ENCODE measurements around the gene SNX6. TPM values are rescaled to one million over a fixed set of nuclear protein-coding genes. Genes with fewer than 3 reads are reported as not detected.
"Not testable (repeated sequence)": the region's sequence is repeated elsewhere in the genome, so short reads cannot be mapped to it uniquely, and the experiment has no call there.

The SNX6 gene
- total RNA-seq, 1 experiment from 2014 or later, result 72.5 TPM

DNA sequence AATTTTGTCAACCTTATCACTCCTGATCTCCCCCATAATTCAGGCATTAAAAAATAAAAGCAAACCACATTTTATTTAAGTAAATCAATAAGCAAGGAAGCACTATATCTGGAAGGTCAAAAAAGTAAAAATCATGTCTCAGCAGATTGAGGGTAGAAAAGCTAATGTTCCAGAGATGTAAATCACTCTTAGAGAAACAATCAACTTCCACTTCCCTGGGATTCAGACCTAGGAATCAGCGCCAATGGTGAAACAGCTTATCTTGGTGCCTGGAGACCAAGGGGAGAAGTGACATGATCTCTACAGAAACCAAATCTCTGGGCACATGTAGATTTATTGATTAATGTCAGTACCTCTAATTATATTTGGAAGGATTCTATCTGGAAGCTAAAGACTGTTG is 10.9 kb upstream of the SNX6 start:
- ChIA-PET CTCF (interaction anchor here (0.6 to 1.6 kb wide), 4 partner anchors 9 to 147 kb away, joined by 3 to 5 read pairs (median 4); no protein-coding TSS in a partner anchor), POLR2A (interaction anchor here (0.9 kb wide), 1 partner anchor 22 kb away, joined by 3 read pairs; no protein-coding TSS in a partner anchor)
- DNase-seq (ENCODE audit: unreplicated experiment), result no peak
- intact Hi-C loops (cut with micrococcal nuclease), result no loop called here
- Mint-ChIP-seq H3K27ac (ENCODE audit: low read depth, unreplicated experiment) (no peak overlapping the region), H3K27me3 (ENCODE audit: insufficient read depth, unreplicated experiment) (no peaks in the 10 kb centered on the region), H3K4me3 (ENCODE audit: unreplicated experiment) (no peak overlapping the region), H3K4me1 (ENCODE audit: insufficient read depth, unreplicated experiment) (peaks cover 5% of the 10 kb centered on the region), H3K9me3 (ENCODE audit: unreplicated experiment) (no peaks in the 10 kb centered on the region), H3K36me3 (ENCODE audit: insufficient read depth, unreplicated experiment) (no peaks in the 10 kb centered on the region)
- TF ChIP-seq, protein P1, sequence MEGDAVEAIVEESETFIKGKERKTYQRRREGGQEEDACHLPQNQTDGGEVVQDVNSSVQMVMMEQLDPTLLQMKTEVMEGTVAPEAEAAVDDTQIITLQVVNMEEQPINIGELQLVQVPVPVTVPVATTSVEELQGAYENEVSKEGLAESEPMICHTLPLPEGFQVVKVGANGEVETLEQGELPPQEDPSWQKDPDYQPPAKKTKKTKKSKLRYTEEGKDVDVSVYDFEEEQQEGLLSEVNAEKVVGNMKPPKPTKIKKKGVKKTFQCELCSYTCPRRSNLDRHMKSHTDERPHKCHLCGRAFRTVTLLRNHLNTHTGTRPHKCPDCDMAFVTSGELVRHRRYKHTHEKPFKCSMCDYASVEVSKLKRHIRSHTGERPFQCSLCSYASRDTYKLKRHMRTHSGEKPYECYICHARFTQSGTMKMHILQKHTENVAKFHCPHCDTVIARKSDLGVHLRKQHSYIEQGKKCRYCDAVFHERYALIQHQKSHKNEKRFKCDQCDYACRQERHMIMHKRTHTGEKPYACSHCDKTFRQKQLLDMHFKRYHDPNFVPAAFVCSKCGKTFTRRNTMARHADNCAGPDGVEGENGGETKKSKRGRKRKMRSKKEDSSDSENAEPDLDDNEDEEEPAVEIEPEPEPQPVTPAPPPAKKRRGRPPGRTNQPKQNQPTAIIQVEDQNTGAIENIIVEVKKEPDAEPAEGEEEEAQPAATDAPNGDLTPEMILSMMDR (IDR thresholded peaks at IDR 0.05; ENCODE audit: unreplicated experiment), result no peak
- BruUV-seq (replicated peaks), result no TSS peak

DNA sequence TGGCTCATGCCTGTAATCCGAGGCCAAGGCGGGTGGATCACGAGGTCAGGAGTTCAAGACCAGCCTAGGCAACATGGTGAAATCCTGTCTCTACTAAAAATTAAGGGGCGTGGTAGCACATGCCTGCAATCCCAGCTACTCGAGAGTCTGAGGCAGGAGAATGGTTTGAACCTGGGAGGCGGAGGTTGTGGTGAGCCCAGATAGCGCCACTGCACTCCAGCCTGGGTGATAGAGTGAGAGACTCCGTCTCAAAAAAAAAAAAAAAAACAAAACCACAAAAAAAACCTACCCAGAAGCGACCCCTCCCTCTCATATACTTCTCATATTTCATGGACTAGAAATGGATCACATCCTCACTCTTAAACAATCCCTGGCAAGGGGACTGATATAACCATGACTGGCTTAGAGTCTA is 4.4 kb upstream of the SNX6 start:
- H3K27me3 Mint-ChIP-seq (ENCODE audit: insufficient read depth, unreplicated experiment); H3K9me3 Mint-ChIP-seq (ENCODE audit: unreplicated experiment); BruUV-seq (replicated peaks); H3K4me3 Mint-ChIP-seq (ENCODE audit: unreplicated experiment); intact Hi-C loops (cut with micrococcal nuclease); DNase-seq (ENCODE audit: unreplicated experiment); H3K4me1 Mint-ChIP-seq (ENCODE audit: insufficient read depth, unreplicated experiment); H3K27ac Mint-ChIP-seq (ENCODE audit: low read depth, unreplicated experiment); POLR2A ChIA-PET; H3K36me3 Mint-ChIP-seq (ENCODE audit: insufficient read depth, unreplicated experiment): not testable (repeated sequence)
- CTCF ChIA-PET, result interaction anchor here (0.7 kb wide), 1 partner anchor 11 kb away, joined by 4 read pairs; no protein-coding TSS in a partner anchor

DNA sequence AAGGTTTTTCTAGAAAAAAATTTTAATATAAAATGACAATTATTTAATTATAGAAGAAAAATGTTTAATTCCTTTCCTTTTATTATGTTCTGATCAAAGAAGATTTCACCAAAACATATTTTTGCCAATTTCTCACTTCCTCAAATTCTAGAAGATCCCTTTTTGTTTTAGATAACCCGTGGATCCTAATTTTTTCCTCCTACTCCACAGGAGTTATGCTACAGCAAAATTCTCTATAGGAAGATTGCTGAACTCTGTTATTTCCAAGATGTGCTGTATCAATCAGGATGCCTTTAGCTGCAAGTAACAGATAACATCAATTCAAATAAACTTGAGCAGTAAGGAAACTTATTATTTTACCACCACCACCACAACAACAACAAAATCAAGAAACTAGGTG is 3.8 kb upstream of the SNX6 start:
- H3K36me3 Mint-ChIP-seq (ENCODE audit: insufficient read depth, unreplicated experiment), result no peaks in the 10 kb centered on the region
- peaks cover 8% of the 10 kb centered on the region for H3K9me3 Mint-ChIP-seq (ENCODE audit: unreplicated experiment)
- no peak for DNase-seq (ENCODE audit: unreplicated experiment)
- H3K27ac Mint-ChIP-seq (ENCODE audit: low read depth, unreplicated experiment), result no peak overlapping the region
- H3K4me3 Mint-ChIP-seq (ENCODE audit: unreplicated experiment), result no peak overlapping the region
- ChIA-PET CTCF (interaction anchor here (0.7 to 1.1 kb wide), 2 partner anchors 11 to 37 kb away, joined by 4 read pairs; no protein-coding TSS in a partner anchor), POLR2A (no interaction called here)
- H3K27me3 Mint-ChIP-seq (ENCODE audit: insufficient read depth, unreplicated experiment), result no peaks in the 10 kb centered on the region
- TF ChIP-seq, protein P1 (IDR thresholded peaks at IDR 0.05; ENCODE audit: unreplicated experiment), result no peak
- no TSS peak for BruUV-seq (replicated peaks)
- intact Hi-C loops (cut with micrococcal nuclease), result no loop called here
- peaks cover 7% of the 10 kb centered on the region for H3K4me1 Mint-ChIP-seq (ENCODE audit: insufficient read depth, unreplicated experiment)

DNA sequence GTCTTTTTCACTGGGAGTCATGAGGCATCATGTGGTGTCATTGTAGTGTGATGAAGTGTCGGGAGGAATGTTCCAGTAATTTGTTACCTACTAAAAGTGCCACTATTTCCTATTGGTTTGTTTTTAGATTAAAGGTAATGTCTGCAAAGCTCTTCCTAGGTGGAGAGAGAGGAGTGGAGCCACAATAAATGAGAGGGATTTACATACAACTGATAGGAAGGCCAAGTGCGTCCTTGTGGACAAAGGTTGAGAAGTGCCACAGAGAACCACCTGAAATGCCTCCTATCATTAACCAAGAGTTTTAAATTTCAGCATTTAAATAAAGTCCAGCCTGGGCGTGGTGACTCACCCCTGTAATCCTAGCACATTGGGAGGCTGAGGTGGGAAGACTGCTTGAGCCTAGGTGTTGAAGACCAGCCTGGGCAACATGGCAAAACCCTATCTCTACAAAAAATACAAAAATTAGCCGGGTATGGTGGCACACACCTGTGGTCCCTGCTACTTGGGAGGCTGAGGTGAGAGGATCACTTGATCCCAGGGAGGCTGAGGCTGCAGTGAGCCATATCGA is 2.5 kb upstream of the SNX6 start:
- CTCF ChIA-PET, result interaction anchor here (1.1 to 2.1 kb wide), 3 partner anchors 9 to 40 kb away, joined by 4 to 6 read pairs (median 4); no protein-coding TSS in a partner anchor
- no peaks in the 10 kb centered on the region for H3K27me3 Mint-ChIP-seq (ENCODE audit: insufficient read depth, unreplicated experiment)
- BruUV-seq (replicated peaks), result no TSS peak
- TF ChIP-seq, protein P1 (IDR thresholded peaks at IDR 0.05; ENCODE audit: unreplicated experiment), result no peak
- peaks cover 8% of the 10 kb centered on the region for H3K9me3 Mint-ChIP-seq (ENCODE audit: unreplicated experiment)
- no peak overlapping the region for H3K27ac Mint-ChIP-seq (ENCODE audit: low read depth, unreplicated experiment)
- no peak for DNase-seq (ENCODE audit: unreplicated experiment)
- POLR2A ChIA-PET, result interaction anchor here (0.8 kb wide), 1 partner anchor 38 kb away, joined by 3 read pairs; no protein-coding TSS in a partner anchor
- peaks cover 7% of the 10 kb centered on the region for H3K4me1 Mint-ChIP-seq (ENCODE audit: insufficient read depth, unreplicated experiment)
- intact Hi-C loops (cut with micrococcal nuclease), result no loop called here
- H3K4me3 Mint-ChIP-seq (ENCODE audit: unreplicated experiment), result no peak overlapping the region
- no peaks in the 10 kb centered on the region for H3K36me3 Mint-ChIP-seq (ENCODE audit: insufficient read depth, unreplicated experiment)

Data from MCF 10A (cell line).